DOHH2 (cell line): ENCODE data around the gene PRELP.

Experiments
- EZH2phosphoT487 ChIP-seq: fragments of 200-600 bp; sonication (generic); IDR thresholded peaks from 2 replicates; pipeline ENCODE4 v1.6.1; 2017; ENCODE audit warnings: borderline replicate concordance, mild to moderate bottlenecking, antibody characterized with exemption, low read length, moderate library complexity, mixed read lengths
- TF ChIP-seq, protein P1 (sequence below): fragments of 200-600 bp; sonication (generic); IDR thresholded peaks from one replicate; pipeline ENCODE4 v1.5.1; 2014; ENCODE audit warnings: antibody characterized with exemption, mild to moderate bottlenecking, low read depth, low read length; ENCODE audit not compliant: poor library complexity, severe bottlenecking

- TF ChIP-seq EZH2phosphoT487: no peak
- TF ChIP-seq, protein P1, sequence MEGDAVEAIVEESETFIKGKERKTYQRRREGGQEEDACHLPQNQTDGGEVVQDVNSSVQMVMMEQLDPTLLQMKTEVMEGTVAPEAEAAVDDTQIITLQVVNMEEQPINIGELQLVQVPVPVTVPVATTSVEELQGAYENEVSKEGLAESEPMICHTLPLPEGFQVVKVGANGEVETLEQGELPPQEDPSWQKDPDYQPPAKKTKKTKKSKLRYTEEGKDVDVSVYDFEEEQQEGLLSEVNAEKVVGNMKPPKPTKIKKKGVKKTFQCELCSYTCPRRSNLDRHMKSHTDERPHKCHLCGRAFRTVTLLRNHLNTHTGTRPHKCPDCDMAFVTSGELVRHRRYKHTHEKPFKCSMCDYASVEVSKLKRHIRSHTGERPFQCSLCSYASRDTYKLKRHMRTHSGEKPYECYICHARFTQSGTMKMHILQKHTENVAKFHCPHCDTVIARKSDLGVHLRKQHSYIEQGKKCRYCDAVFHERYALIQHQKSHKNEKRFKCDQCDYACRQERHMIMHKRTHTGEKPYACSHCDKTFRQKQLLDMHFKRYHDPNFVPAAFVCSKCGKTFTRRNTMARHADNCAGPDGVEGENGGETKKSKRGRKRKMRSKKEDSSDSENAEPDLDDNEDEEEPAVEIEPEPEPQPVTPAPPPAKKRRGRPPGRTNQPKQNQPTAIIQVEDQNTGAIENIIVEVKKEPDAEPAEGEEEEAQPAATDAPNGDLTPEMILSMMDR: no peak
Measured at GRCh38 chr1:203525685-203526084, 50.1 kb downstream of the PRELP start.
